ENCODE results near the gene ITPA. TPM values are rescaled to one million over a fixed set of nuclear protein-coding genes. Genes with fewer than 3 reads are reported as not detected.

The ITPA gene
- total and polyA plus RNA-seq, 2 of the 8 experiments (the other 6 are each of a cell fraction or from before 2014, with no cell fraction given): 88.2 to 94.0 TPM

DNA sequence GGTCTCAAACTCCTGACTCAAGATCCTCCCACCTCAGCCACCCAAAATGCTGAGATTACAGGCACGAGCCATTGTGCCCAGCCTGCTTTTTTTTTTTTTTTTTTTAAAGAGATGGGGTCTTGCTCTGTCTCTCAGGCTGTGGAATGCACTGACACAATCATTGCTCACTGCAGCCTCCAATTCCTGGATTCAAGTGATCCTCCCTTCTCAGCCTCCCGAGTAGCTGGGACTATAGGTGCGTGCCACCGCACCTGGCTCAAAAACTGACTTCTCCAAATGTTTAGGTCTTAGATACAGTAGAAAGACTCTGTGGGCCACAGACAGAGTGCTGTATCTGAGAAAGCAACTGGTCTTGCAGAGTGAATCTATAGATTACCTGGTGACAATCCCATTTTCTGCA is 60.8 kb downstream of the ITPA start (continued):
- TF ChIP-seq CHD7 (IDR thresholded peaks at IDR 0.05; ENCODE audit: insufficient replicate concordance, low read length) (no peak), POU5F1 (IDR thresholded peaks at IDR 0.05; ENCODE audit: low read depth, low read length) (no peak), RFX5 (IDR thresholded peaks at IDR 0.05; ENCODE audit: borderline replicate concordance, low read depth, low read length) (no peak), EP300 (IDR thresholded peaks at IDR 0.05; ENCODE audit: borderline replicate concordance in 1 of 2, low read depth in 2 of 2, low read length in 2 of 2) (no peak), CBX8 (IDR thresholded peaks at IDR 0.05; ENCODE audit: borderline replicate concordance, low read depth, low read length) (no peak), SAP30 (IDR thresholded peaks at IDR 0.05; ENCODE audit: insufficient read depth, insufficient replicate concordance, low read length) (no peak), SIRT6 (IDR thresholded peaks at IDR 0.05; ENCODE audit: low read length) (no peak), CHD1 (IDR thresholded peaks at IDR 0.05; ENCODE audit: low read depth, low read length) (no peak), CEBPB (IDR thresholded peaks at IDR 0.05; ENCODE audit: low read depth, low read length) (no peak), SRF (IDR thresholded peaks at IDR 0.05; ENCODE audit: low read depth, low read length) (no peak), HDAC6 (IDR thresholded peaks at IDR 0.05; ENCODE audit: low read depth, low read length) (no peak), GABPA (IDR thresholded peaks at IDR 0.05; ENCODE audit: borderline replicate concordance, insufficient read depth, low read length) (no peak)
